Colonic mucosa (tissue), 4 donors: ENCODE results near the gene TAS2R13. TPM values are rescaled to one million over a fixed set of nuclear protein-coding genes. Genes with fewer than 3 reads are reported as not detected.

Experiments
- DNase-seq: peaks from one replicate; pipeline ENCODE4 v3.0.0-alpha.2; 2020
- H3K27ac ChIP-seq: fragments of 200-600 bp; one replicate; pipeline ENCODE4 v1.8.0; 2021
- H3K27me3 ChIP-seq: fragments of 200-600 bp; one replicate; pipeline ENCODE4 v1.8.0; 2021
- H3K36me3 ChIP-seq: fragments of 200-600 bp; one replicate; pipeline ENCODE4 v1.8.0; 2021
- H3K4me1 ChIP-seq: fragments of 200-600 bp; one replicate; pipeline ENCODE4 v1.8.0; 2021; ENCODE audit warnings: mild to moderate bottlenecking
- H3K4me3 ChIP-seq: fragments of 200-600 bp; one replicate; pipeline ENCODE4 v1.8.0; 2021
- H3K9ac ChIP-seq, 2 donors: one replicate each; pipeline ENCODE4 v1.7.0; 2013; ENCODE audit warnings: control low read depth in 2 of 2, low read depth in 2 of 2, low read length in 2 of 2
- H3K9me3 ChIP-seq: fragments of 200-600 bp; one replicate; pipeline ENCODE4 v1.8.0; 2021
- intact Hi-C: fragments of 100-400 bp; cut with DNase I; formaldehyde crosslinking; loops from one replicate; pipeline ENCODE4 v1.14.1; 2022
- total RNA-seq, 2 donors: library from RNA; stranded (reverse); fragmentation: NEBNext Ultra II Directional in 1 of 2; extraction: Animal tissue kit (Norgen Biotek cat#: 25700) in 1 of 2; gene quantifications; one replicate each; pipeline ENCODE4 v1.2.1, GENCODE V29; 2021
- TF ChIP-seq, protein P1 (sequence below): fragments of 200-600 bp; IDR thresholded peaks from one replicate; pipeline ENCODE4 v1.8.0; 2022; ENCODE audit warnings: antibody characterized with exemption, mild to moderate bottlenecking
- donor health status: healthy.
- donor health status: DM: no; HTN: no; CAD: no.
- donor health status: DM: no; HTN: no; CAD: no.

Gene TAS2R13
- total RNA-seq, 2 donors from 2014 or later, result 0.91 to 1.0 TPM

DNA sequence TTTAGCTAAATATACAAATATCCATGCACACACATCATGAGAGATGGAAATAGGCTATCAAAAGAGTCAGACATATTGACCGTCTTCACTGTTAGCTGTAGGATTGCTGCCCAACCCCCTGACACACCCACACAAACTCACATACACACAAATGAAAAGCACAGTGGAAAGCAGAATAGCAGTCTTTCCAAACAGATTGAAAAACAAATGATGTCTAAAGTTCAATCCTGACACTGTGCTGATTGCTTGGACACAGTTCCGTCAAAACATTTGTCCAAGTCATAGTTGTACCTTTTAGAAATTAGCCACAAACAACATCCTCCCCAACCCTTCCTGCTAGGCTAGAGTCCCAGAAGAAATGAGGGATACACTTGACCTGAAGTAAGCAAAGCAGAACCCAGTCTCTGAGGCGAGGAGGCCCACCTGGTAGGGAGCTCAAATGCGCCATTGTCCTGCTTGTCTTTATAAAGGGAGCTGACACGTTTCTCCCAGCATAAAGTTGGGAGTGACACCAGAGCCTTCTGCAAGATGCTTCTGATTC lies 19.5 kb upstream of the TAS2R13 start, which contains the start of gene PRH2:
PRH2 (plus strand) TSS at position 491 of the 541 bp plus-strand sequence; CDS start at position 529, 38 bp downstream.
- Histone ChIP-seq H3K36me3 (no peaks in the 10 kb centered on the region), H3K4me3 (no peak within 1 kb of the TSS), H3K27me3 (no peaks in the 10 kb centered on the region), H3K27ac (no peak within 1 kb of the TSS), H3K9ac (no peak within 1 kb of the TSS), H3K4me1 (no peaks in the 10 kb centered on the region), H3K9me3 (no peaks in the 10 kb centered on the region)
- intact Hi-C loops, result no loop called here
- TF ChIP-seq, protein P1, sequence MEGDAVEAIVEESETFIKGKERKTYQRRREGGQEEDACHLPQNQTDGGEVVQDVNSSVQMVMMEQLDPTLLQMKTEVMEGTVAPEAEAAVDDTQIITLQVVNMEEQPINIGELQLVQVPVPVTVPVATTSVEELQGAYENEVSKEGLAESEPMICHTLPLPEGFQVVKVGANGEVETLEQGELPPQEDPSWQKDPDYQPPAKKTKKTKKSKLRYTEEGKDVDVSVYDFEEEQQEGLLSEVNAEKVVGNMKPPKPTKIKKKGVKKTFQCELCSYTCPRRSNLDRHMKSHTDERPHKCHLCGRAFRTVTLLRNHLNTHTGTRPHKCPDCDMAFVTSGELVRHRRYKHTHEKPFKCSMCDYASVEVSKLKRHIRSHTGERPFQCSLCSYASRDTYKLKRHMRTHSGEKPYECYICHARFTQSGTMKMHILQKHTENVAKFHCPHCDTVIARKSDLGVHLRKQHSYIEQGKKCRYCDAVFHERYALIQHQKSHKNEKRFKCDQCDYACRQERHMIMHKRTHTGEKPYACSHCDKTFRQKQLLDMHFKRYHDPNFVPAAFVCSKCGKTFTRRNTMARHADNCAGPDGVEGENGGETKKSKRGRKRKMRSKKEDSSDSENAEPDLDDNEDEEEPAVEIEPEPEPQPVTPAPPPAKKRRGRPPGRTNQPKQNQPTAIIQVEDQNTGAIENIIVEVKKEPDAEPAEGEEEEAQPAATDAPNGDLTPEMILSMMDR, result no peak
- DNase-seq, result no peak

DNA sequence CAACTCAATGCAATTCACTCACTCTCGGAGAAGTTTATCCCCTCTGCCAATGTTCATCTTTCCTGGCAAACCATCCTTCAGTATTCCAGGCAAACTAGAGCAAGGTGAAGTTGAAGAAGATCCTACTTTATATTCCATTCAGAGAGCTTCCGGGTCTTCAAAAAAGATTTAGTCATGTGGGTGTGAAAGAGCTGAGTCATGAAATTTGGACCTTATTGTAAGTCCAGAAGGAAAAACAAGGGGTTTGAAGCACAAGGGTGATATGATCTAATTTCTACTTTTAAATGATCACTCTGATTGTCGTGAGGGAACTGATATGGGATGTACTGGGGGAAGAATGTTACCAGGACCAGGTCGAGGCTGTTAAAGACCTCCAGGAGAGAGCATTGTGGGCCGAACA lies 16.9 kb upstream of the TAS2R13 start:
- Histone ChIP-seq H3K9ac (no peak overlapping the region), H3K4me1 (no peaks in the 10 kb centered on the region), H3K4me3 (no peak overlapping the region), H3K9me3 (no peaks in the 10 kb centered on the region), H3K27ac (no peak overlapping the region), H3K27me3 (no peaks in the 10 kb centered on the region), H3K36me3 (no peaks in the 10 kb centered on the region)
- TF ChIP-seq, protein P1, result no peak
- intact Hi-C loops, result no loop called here
- no peak for DNase-seq

DNA sequence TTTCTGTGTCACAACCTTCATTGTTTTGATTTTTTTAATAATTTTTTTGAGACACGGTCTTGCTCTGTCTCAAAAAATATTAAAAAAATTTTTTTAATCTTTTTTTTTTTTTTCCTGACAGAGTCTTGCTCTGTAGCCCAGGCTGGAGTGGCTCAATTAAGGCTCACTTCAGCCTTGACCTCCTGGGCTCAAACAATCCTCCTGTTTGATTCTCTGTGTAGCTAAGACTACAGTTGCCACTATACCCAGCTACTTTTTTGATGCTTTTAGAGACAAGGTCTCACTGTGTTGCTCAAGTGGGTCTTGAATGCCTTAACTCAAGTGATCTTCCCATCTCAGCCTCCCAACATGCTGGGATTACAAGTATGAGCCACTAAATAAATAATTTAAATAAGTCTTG lies 10.4 kb upstream of the TAS2R13 start:
- H3K4me1 ChIP-seq, result no peaks in the 10 kb centered on the region
- H3K27ac ChIP-seq, result no peak overlapping the region
- no peaks in the 10 kb centered on the region for H3K36me3 ChIP-seq
- no peaks in the 10 kb centered on the region for H3K9me3 ChIP-seq
- no peak for DNase-seq
- no peaks in the 10 kb centered on the region for H3K27me3 ChIP-seq
- H3K4me3 ChIP-seq, result no peak overlapping the region
- H3K9ac ChIP-seq, result no peak overlapping the region
- TF ChIP-seq, protein P1, result no peak
- intact Hi-C loops, result no loop called here

DNA sequence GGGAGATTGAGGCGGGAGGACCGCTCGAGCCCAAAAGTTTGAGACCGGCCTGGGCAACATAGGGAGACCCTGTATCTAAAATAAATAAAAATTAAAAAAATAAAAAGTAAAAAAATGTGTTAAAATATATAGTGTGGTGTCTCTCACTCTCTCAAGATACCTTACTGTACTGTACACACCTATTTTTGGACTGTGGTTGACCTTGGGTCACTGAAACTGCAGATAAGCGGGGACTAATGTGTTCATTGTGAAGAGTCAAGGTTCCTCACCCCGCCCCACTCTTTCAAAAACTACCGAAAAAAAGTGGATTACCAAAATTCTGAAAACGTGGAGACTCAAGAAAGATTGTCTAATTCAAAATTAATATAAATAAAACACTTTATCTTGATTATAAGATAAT lies 1.0 kb upstream of the TAS2R13 start:
- DNase-seq, result no peak
- no peaks in the 10 kb centered on the region for H3K9me3 ChIP-seq
- H3K27me3 ChIP-seq, result no peaks in the 10 kb centered on the region
- no peak overlapping the region for H3K4me3 ChIP-seq
- intact Hi-C loops, result no loop called here
- TF ChIP-seq, protein P1, result no peak
- no peak overlapping the region for H3K9ac ChIP-seq
- H3K4me1 ChIP-seq, result no peaks in the 10 kb centered on the region
- no peaks in the 10 kb centered on the region for H3K36me3 ChIP-seq
- no peak overlapping the region for H3K27ac ChIP-seq

DNA sequence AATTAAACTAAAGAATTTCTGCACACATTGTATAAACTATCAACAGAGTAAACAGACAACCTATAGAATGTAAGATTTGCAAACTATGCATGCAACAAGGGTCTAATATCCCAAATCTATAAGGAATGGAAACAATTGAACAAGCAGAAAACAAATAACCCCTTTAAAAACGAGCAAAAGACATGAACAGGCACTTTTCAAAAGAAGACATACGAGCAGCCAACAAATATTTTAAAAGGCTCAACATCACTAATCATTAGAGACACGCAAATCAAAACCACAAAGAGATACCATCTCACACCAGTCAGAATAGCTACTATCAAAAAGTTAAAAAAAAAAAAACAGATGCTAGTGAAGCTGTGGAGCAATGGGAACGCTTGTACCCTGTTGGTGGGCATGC lies 4.7 kb downstream of the TAS2R13 start:
- Histone ChIP-seq H3K27ac (no peak overlapping the region), H3K27me3 (no peaks in the 10 kb centered on the region), H3K4me1 (no peaks in the 10 kb centered on the region), H3K9ac (no peak overlapping the region), H3K4me3 (no peak overlapping the region), H3K9me3 (no peaks in the 10 kb centered on the region), H3K36me3 (no peaks in the 10 kb centered on the region)
- intact Hi-C loops, result no loop called here
- DNase-seq, result no peak
- TF ChIP-seq, protein P1, result no peak
